SU-DHL-6 (cell line): ENCODE data around the gene GDPGP1.

Experiments used
- H2AFZ ChIP-seq: fragments of 200-600 bp; sonication (generic); 2 replicates; pipeline ENCODE4 v1.6.1; 2014; ENCODE audit warnings: low read depth, mild to moderate bottlenecking, moderate library complexity, mixed read lengths, antibody characterized with exemption, low read length; ENCODE audit not compliant: severe bottlenecking
- H3F3A ChIP-seq: fragments of 200-600 bp; shearing (Covaris generic); 2 replicates; pipeline ENCODE4 v1.6.0; 2016; ENCODE audit warnings: antibody characterized with exemption, mild to moderate bottlenecking; ENCODE audit not compliant: insufficient read depth
- H3K27ac ChIP-seq: fragments of 200-600 bp; sonication (generic); 2 replicates; pipeline ENCODE4 v1.5.1; 2016; ENCODE audit warnings: low read depth, mild to moderate bottlenecking, low read length, moderate library complexity, mixed read lengths
- H3K27me3 ChIP-seq: fragments of 200-600 bp; sonication (generic), shearing (Covaris generic); 2 replicates; pipeline ENCODE4 v1.6.0; 2014; ENCODE audit warnings: mild to moderate bottlenecking, low read length
- H3K36me3 ChIP-seq: fragments of 200-600 bp; sonication (generic); 2 replicates; pipeline ENCODE4 v1.6.1; 2014; ENCODE audit warnings: mild to moderate bottlenecking, low read length, mixed read lengths
- H3K4me2 ChIP-seq: fragments of 300-600, 200-600 bp; shearing (Covaris generic), sonication (generic); 2 replicates; pipeline ENCODE4 v1.6.0; 2014; ENCODE audit warnings: low read length, low read depth, mild to moderate bottlenecking; ENCODE audit not compliant: poor library complexity, severe bottlenecking
- H3K4me3 ChIP-seq: fragments of 200-600 bp; sonication (generic); 2 replicates; pipeline ENCODE4 v1.5.1; 2014; ENCODE audit warnings: antibody characterized with exemption, low read length, mild to moderate bottlenecking, mixed read lengths; ENCODE audit not compliant: insufficient read depth, poor library complexity, severe bottlenecking
- H3K79me2 ChIP-seq: fragments of 200-600 bp; sonication (generic); 2 replicates; pipeline ENCODE4 v1.6.1; 2014; ENCODE audit warnings: mild to moderate bottlenecking, low read length, moderate library complexity; ENCODE audit not compliant: insufficient read depth
- H3K9ac ChIP-seq: fragments of 200-600 bp; sonication (generic); 2 replicates; pipeline ENCODE4 v1.7.0; 2014; ENCODE audit warnings: mild to moderate bottlenecking, low read length
- H3K9me2 ChIP-seq: fragments of 200-600 bp; sonication (generic); replicated peaks from 2 replicates; pipeline ENCODE4 v1.6.1; 2014; ENCODE audit warnings: low read length; ENCODE audit not compliant: insufficient read depth
- H3K9me3 ChIP-seq: fragments of 200-600 bp; sonication (generic); 2 replicates; pipeline ENCODE4 v1.6.1; 2014; ENCODE audit warnings: low read length, mixed read lengths; ENCODE audit not compliant: insufficient read depth
- H4K20me1 ChIP-seq: fragments of 200-600 bp; sonication (generic); 2 replicates; pipeline ENCODE4 v1.6.1; 2014; ENCODE audit warnings: low read depth, mild to moderate bottlenecking, antibody characterized with exemption, low read length, moderate library complexity, mixed read lengths
- CTCF ChIP-seq: fragments of 200-600 bp; sonication (generic); IDR thresholded peaks from one replicate; pipeline ENCODE4 v1.5.1; 2017; ENCODE audit warnings: antibody characterized with exemption, mild to moderate bottlenecking, low read length, moderate library complexity; ENCODE audit not compliant: insufficient read depth, poor library complexity, severe bottlenecking
- EZH2phosphoT487 ChIP-seq: fragments of 200-600 bp; sonication (generic), shearing (Covaris generic); conservative IDR thresholded peaks from 2 replicates; pipeline ENCODE4 v1.6.1; 2018; ENCODE audit warnings: mild to moderate bottlenecking, antibody characterized with exemption, low read length, moderate library complexity, mixed read lengths

GDPGP1 gene

GRCh38 chr15:90221246-90221900 is 12.6 kb upstream of the GDPGP1 start:
- Histone ChIP-seq H3K9me2 (no peaks in the 10 kb centered on the region), H3K79me2 (no peaks in the 10 kb centered on the region), H3K9ac (no peak overlapping the region), H3F3A (no peaks in the 10 kb centered on the region), H3K27me3 (no peaks in the 10 kb centered on the region), H3K36me3 (no peaks in the 10 kb centered on the region), H3K4me2 (no peak overlapping the region), H2AFZ (no peak overlapping the region), H4K20me1 (no peaks in the 10 kb centered on the region), H3K4me3 (no peak overlapping the region), H3K27ac (no peak overlapping the region), H3K9me3 (no peaks in the 10 kb centered on the region)
- TF ChIP-seq EZH2phosphoT487 (no peak), CTCF (peak; percentile 41)

- no peaks in the 10 kb centered on the region for H3K79me2 ChIP-seq
- H3K4me3 ChIP-seq: no peak overlapping the region
- H3K9me2 ChIP-seq: no peaks in the 10 kb centered on the region
- H3K27me3 ChIP-seq: no peaks in the 10 kb centered on the region
- H2AFZ ChIP-seq: no peak overlapping the region
- H3K36me3 ChIP-seq: no peaks in the 10 kb centered on the region
- no peak overlapping the region for H3K4me2 ChIP-seq
- no peak overlapping the region for H3K9ac ChIP-seq
- no peaks in the 10 kb centered on the region for H3K9me3 ChIP-seq
- H3F3A ChIP-seq: no peaks in the 10 kb centered on the region
- TF ChIP-seq CTCF: no peak
- TF ChIP-seq EZH2phosphoT487: no peak
- H3K27ac ChIP-seq: no peak overlapping the region
- no peaks in the 10 kb centered on the region for H4K20me1 ChIP-seq
Measured at GRCh38 chr15:90222547-90222946, 11.5 kb upstream of the GDPGP1 start.

- Histone ChIP-seq H3K4me2 (no peak overlapping the region), H2AFZ (no peak overlapping the region), H3K27me3 (no peaks in the 10 kb centered on the region), H3F3A (no peaks in the 10 kb centered on the region), H3K9me2 (no peaks in the 10 kb centered on the region), H3K9me3 (no peaks in the 10 kb centered on the region), H3K9ac (no peak overlapping the region), H3K36me3 (no peaks in the 10 kb centered on the region), H3K79me2 (no peaks in the 10 kb centered on the region), H3K27ac (no peak overlapping the region), H3K4me3 (no peak overlapping the region), H4K20me1 (no peaks in the 10 kb centered on the region)
- TF ChIP-seq CTCF: no peak
Measured at GRCh38 chr15:90223441-90224165, 10.4 kb upstream of the GDPGP1 start.
